GM18526 (cell line): ENCODE measurements around the gene PPP2R2D.
A peak's percentile ranks its signal among the peaks of the same experiment; 100 is the strongest.

Experiments
- POLR2A ChIP-seq: IDR thresholded peaks from 3 replicates; pipeline ENCODE4 v1.6.1; 2011; ENCODE audit not compliant: insufficient read length; ENCODE audit errors: extremely low read depth

PPP2R2D gene

GRCh38 chr10:131978851-131979250 lies 78.0 kb downstream of the PPP2R2D start:
- no peak for TF ChIP-seq POLR2A

- no peak for TF ChIP-seq POLR2A
Measured at GRCh38 chr10:131979336-131979735, 78.5 kb downstream of the PPP2R2D start.

- no peak for TF ChIP-seq POLR2A
Measured at GRCh38 chr10:131979821-131980270, 79.0 kb downstream of the PPP2R2D start.

GRCh38 chr10:131980321-131980720 lies 79.5 kb downstream of the PPP2R2D start:
- TF ChIP-seq POLR2A: no peak

- no peak for TF ChIP-seq POLR2A
Measured at GRCh38 chr10:131980761-131981428, 80.1 kb downstream of the PPP2R2D start.

GRCh38 chr10:131981429-131982184 lies 80.8 kb downstream of the PPP2R2D start, which contains the start of gene BNIP3:
Gene BNIP3 (minus strand): TSS chr10:131981923. CDS start chr10:131981806, 117 bp downstream.
- peak; percentile 60 for TF ChIP-seq POLR2A

GRCh38 chr10:131982185-131982756 lies 81.5 kb downstream of the PPP2R2D start:
- TF ChIP-seq POLR2A: peak; percentile 22

GRCh38 chr10:131982796-131983195 lies 82.0 kb downstream of the PPP2R2D start:
- TF ChIP-seq POLR2A: no peak

GRCh38 chr10:131983780-131984179 lies 83.0 kb downstream of the PPP2R2D start:
- TF ChIP-seq POLR2A: no peak

GRCh38 chr10:131991726-131992125 lies 90.9 kb downstream of the PPP2R2D start:
- no peak for TF ChIP-seq POLR2A

GRCh38 chr10:131993275-131993674 lies 92.5 kb downstream of the PPP2R2D start:
- no peak for TF ChIP-seq POLR2A

- no peak for TF ChIP-seq POLR2A
Measured at GRCh38 chr10:131994435-131994834, 93.6 kb downstream of the PPP2R2D start.

- no peak for TF ChIP-seq POLR2A
Measured at GRCh38 chr10:131996466-131997365, 95.9 kb downstream of the PPP2R2D start.

- no peak for TF ChIP-seq POLR2A
Measured at GRCh38 chr10:131997366-131998049, 96.7 kb downstream of the PPP2R2D start.
